ENCODE results near the gene PDE6C.

DNA sequence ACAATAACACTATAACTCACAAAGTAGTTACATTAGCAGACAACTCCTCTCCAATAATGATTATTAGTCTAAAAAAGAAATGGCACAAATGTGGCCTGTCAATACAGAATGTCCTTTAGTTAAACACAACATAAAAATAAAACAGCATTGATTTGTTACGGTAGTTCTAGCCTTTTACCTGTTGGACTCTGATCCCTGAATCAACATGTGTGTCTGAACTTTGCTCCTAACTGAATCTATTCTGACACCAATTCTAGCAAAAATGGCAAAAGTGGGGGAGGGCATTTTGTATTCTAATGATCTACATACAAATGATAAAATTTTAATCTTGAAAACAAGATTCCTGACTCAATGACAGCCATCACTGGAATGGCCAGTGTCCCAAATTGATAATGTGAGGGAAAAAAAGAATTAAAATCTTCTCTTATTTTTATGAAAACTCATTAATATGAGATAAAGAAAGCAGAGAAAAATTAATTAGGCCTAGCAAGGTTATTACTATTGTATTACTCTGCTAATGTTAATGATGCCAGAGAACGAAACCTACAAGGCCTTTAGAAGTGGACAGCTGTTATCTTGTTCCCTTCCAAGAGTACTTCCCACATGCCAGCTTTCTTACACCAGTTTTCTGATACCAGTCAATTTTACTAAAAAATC is 59.8 kb downstream of the PDE6C start:
- TF ChIP-seq CTCF (conservative IDR thresholded peaks at IDR 0.05; ENCODE audit: low read length) (no peak), EZH2phosphoT487 (IDR thresholded peaks at IDR 0.05; ENCODE audit: borderline replicate concordance, low read depth, low read length) (no peak)
